NCI-H1417 (cell line): ENCODE data around the gene TNFRSF4.

ENCODE experiments used
- DNase-seq, 3 experiments: peaks; one replicate each; lab custom pipeline; 2025; lab: John Stamatoyannopoulos, UW

TNFRSF4 gene

DNA sequence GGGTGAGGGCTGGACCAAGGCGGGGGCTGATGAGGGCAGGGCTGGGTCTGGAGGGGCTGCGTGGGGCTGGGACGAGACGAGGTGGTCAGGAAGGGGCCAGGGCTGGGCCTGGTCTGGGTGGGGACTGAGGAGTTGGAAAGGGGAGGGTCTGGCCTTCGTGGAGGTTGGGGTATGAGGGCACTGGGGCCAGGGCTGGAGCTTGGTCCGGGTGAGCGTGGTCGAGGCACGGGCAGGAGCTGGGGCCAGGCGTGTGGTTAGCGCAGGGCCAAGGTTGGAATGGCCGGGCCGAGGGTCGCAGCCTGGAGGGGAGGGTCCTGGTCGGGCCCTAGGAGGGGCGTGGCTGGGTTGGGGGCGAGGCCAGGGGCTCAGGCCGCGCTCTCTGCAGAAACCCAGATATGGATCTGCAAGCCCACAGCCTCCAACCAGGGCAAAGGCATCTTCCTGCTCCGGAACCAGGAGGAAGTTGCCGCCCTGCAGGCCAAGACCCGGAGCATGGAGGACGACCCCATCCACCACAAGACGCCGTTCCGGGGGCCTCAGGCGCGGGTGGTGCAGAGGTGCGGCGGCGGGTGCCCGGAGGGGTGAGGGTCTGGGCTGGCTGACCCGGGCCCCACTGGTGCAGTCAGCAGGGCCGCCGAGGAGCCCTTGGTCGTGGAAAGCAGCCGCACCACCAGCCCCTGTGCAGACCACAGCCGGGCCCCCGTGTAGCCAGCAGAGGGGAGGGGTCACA is 31.3 kb downstream of the TNFRSF4 start:
- DNase-seq = no peak

DNA sequence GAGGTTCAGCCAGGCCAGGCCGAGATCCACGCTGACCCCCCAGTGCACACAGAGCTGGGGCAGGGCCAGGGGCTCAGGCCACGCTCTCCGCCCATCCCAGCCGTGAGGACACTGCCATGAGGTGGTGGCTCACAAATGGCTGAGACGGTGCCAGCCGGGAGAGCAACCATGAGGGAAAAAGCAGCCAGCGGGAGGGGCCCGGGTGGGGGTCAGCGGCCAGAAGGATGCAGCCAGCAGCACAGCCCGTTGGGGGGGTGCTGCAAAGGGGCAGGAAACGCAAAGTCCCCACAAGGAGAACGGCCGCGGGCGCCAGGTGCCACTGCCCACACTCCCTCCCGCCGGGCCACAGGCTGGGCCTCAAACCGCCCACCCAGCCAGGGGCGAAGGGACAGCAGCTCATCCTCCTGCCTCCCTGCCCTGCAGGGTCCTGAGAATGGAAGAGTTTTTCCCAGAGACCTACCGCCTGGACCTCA is 32.0 kb downstream of the TNFRSF4 start:
- DNase-seq = no peak

DNA sequence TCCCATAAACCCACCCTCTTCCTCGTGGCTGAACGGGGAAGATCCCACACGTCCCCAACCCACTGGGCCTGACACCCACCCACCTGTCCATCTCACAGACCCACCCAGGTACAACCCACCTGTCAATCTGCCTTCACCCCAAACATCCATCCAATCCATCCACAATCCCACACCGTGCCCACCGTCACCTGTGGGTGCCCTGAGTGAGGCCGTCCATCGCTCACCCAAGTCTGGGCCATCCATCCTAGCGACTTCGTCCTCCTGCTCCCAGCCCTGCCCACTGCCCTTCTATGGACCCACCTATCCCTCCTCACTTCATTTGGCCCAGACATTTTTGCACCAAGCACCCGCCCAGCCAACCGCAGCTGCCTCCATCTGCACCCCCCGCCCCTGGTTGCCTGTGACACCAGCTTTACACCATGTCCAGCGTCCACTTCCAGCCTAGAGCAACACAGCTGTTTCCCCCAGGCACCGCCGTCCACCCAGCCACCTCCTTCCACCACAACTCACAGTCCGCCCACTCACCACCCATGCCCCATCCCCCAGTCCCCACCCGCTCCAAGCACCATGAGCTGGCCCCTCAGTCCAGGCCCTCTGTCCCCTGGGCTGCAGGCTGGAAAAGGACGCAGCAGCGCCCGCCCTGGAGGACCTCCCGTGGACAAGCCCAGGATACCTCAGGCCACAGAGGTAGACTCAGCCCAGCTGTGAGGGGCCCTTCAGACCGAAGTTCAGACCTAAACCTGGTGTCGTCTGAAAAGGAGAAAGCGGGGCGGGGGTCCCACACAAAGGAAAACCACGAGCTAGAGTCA is 32.6 kb downstream of the TNFRSF4 start:
- DNase-seq = no peak

GRCh38 chr1:1179983-1180861 is 33.7 kb downstream of the TNFRSF4 start:
- no peak for DNase-seq

- DNase-seq = no peak
These were observed 34.5 kb downstream of the TNFRSF4 start for GRCh38 chr1:1179346-1179982.

GRCh38 chr1:1178794-1179331 is 35.1 kb downstream of the TNFRSF4 start:
- no peak for DNase-seq

- DNase-seq = no peak
These were observed 36.3 kb downstream of the TNFRSF4 start for GRCh38 chr1:1177452-1178206.

DNA sequence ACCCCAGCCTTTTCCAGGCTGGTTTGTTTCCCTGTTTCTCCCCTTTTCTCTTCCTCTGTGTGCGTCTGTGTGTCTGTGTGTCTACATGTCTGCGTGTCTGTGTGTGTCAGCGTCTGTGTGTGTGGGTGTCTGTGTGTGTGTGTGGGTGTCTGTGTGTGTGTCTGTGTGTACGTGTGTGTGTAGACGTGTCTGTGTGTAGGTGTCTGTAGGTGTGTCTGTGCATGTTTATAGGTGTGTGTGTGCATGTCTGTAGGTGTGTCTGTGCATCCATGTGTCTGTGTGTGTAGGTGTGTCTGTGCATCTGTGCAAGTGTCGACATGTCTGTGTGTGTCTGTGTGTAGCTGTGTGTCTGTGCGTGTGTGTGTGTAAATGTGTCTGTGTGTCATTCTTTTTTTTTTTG is 37.0 kb downstream of the TNFRSF4 start:
- DNase-seq = no peak

DNA sequence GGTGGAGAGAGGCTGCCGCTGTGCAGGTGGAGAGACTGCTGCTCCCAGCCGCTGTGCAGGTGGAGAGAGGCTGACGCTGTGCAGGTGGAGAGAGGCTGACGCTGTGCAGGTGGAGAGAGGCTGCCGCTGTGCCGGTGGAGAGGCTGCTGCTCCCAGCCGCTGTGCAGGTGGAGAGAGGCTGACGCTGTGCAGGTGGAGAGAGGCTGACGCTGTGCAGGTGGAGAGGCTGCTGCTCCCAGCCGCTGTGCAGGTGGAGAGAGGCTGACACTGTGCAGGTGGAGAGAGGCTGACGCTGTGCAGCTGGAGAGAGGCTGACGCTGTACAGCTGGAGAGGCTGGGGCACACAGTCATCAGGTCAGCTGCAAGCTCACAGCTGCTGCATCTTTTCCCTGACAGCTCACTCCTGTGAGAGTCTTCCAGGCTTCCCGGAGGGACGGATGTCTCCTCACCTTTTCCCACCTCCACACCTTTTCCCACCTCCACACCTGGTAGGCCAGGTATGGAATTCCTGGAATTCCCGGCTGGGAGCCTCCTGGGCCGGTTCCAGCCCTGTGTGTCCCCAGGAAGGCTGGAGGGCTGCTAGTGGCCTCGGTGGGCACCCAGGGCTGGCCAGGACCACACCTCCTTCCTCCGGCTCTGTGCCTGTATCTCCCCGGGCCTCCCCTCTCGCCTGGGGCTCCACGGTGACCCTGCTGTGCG is 37.7 kb downstream of the TNFRSF4 start:
- peak in 1 of 3 experiments; percentile 78 for DNase-seq

- DNase-seq = peak in 1 of 3 experiments; percentile 88
These were observed 38.5 kb downstream of the TNFRSF4 start for GRCh38 chr1:1175221-1176062.

- DNase-seq = peak in 1 of 3 experiments; percentile 5
These were observed 40.0 kb downstream of the TNFRSF4 start, which contains the start of gene TTLL10 for GRCh38 chr1:1173793-1174415. TSS of gene TTLL10 (plus strand) at chr1:1173880. CDS start at chr1:1179216, 5,336 bp downstream.

DNA sequence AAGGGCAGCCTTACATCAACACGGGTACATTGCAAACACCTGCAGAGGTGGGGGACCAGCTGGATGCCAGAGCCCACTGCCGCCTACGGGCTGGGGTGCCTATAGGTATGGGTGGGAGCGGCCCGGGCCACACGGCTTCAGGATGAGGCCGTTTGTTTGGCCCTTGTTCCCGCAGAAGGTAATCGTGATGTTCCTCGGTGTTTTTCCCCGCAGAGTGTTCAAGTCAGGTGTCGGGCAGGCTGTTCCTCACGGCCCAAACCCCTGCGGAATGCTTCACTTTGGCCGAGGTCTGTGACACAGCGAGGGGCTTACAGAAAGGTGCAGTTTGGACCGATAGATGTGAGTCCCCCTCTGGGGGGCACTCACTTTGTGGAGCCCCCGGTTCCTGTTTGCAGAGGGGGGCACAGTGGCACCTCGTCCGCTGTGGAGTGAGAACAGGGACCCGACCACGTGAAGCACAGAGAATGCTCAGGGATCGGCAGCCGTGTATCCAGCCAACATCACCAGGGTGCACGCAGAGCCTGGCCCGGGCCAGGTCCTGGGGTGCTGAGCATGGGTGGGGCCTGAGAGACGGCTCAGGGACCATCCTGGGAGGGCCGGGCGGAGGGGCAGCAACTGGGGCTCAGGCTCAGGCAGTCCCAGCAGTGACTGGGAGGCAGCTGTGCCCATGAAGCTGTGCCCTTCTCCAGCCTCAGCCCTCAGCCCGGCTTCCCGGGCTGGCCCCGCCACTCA is 40.7 kb downstream of the TNFRSF4 start:
- DNase-seq = no peak

DNA sequence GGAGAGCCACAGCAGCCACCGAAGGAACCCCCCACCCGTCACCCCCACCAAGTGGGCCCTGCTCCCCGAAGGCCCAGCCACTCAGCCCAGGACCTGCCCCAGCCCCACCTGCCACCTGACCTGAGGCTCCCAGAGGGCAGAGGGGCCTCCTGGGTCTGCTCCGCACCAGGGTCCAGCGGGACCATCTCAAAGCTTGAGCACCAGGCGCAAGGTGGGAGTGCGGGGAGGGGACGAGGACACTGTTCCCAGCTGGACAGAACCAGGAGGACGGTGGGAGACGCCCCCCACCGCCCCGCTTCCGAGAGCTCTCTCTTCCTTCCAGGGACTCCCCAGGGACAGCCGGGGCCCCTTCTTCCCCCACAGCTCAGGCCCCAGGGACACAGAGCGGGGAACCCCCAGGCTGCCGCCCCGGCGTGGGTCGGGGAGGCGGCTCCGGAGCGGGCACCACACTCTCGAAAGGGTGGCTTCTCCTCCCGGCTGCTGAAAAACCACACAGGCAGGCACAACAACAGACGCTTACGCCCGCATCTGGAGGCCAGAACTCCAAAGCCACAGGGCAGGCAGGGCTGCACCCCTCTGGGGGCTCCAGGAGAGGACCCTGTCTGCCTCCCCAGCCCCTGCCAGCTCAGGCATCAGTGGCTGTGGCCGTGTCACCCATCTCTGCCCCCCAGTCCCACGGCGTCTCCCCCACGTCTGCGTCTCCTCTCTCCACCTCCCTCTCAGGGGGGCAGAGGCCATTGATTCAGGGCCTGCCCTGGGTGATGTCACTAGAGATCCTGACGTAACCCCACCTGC is 42.2 kb downstream of the TNFRSF4 start:
- no peak for DNase-seq

- DNase-seq = no peak
These were observed 42.8 kb downstream of the TNFRSF4 start for GRCh38 chr1:1171161-1171545.

DNA sequence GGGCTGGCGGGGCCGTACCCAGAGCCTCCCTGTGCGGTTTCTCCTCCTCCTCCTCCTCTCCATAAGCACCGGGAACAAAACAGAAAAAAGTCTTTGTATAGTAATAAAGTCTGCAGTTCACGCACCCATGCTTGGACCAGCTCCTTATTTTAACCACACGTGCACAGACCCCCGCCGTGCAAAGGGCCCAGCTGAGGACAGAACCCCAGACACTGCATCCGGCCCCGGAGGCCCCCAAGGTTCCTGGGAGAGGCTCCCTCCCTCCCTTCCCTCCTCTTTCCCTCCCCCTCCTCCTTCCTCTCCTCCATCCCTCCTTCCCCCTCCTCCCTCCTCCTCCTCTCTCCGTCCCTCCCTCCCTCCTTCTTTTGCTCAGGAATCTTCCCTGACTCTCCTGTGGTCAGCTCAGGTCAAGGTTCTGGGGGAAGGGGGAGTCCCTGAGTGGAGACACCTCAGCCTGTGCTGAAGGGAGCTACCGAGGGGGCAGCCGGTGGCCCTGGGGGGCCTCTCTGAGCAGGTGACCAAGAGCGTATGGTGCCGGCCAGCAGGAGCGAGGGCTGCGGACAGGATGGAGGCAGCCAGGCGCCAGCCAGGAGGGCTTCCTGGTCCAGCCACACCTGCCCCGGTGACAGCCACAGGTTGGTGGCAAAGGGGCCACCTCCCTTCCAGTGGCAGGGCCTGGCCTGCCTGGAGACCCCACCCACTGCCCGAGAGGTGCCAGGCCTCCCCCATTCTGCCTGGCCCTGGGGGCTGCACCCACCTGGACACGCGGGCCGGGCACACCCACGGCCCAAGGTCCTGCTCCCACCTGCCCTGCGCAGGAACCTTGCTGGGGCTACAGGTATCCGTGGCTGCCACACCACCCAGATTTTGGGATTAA is 43.5 kb downstream of the TNFRSF4 start:
- DNase-seq = no peak
